OCI-LY3 (cell line): Measurements from ENCODE around the gene GRIK4.

ENCODE experiments used
- EZH2phosphoT487 ChIP-seq: fragments of 200-600 bp; shearing (Covaris generic); IDR thresholded peaks from 2 replicates; pipeline ENCODE4 v1.6.1; 2018; ENCODE audit warnings: antibody characterized with exemption, mixed run types, low read depth
- TF ChIP-seq, protein P1 (sequence below): fragments of 200-600, 300-600 bp; sonication (generic); IDR thresholded peaks from 2 replicates; pipeline ENCODE4 v1.5.1; 2014; ENCODE audit warnings: antibody characterized with exemption, low read length, low read depth

DNA sequence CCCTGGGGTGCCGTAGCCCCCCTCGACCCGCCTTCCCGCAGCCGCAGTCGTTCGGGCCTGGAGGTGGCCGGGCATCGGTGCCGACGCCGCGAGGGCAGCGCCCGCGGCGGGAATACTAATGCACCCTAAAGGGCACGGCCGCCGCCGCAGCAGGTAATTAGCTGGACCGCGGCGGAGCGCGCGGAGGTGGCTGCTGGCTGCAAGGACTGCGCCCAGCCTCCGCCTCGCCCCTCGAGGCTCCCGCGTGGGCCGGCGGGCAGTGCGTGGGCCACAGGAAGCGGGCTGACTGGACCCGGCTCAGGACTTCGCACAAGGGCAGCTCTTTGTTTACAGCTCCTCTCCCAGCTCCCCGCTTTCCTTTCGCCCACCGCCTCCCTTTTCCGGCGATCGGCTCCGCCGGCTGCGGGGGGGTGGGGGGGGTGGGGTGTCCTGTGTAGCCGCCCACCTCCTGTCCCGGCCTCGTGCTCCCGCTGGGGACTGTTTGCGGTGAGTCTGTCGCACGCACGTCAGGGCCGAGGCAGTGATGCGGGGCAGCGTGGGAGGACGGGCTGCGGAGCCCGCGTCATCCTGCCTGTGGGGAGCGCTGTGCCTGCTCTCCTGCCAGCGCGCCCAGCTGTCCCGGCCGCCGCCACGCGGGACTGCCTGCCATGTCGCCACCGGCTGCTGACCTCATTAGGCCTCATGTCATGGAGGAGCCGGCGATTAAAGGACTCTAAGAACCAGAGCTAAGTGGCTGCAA is 53.2 kb downstream of the GRIK4 start:
- TF ChIP-seq, protein P1, sequence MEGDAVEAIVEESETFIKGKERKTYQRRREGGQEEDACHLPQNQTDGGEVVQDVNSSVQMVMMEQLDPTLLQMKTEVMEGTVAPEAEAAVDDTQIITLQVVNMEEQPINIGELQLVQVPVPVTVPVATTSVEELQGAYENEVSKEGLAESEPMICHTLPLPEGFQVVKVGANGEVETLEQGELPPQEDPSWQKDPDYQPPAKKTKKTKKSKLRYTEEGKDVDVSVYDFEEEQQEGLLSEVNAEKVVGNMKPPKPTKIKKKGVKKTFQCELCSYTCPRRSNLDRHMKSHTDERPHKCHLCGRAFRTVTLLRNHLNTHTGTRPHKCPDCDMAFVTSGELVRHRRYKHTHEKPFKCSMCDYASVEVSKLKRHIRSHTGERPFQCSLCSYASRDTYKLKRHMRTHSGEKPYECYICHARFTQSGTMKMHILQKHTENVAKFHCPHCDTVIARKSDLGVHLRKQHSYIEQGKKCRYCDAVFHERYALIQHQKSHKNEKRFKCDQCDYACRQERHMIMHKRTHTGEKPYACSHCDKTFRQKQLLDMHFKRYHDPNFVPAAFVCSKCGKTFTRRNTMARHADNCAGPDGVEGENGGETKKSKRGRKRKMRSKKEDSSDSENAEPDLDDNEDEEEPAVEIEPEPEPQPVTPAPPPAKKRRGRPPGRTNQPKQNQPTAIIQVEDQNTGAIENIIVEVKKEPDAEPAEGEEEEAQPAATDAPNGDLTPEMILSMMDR, result no peak
- no peak for TF ChIP-seq EZH2phosphoT487
